ENCODE results near the gene NTSR1.

NTSR1 gene

DNA sequence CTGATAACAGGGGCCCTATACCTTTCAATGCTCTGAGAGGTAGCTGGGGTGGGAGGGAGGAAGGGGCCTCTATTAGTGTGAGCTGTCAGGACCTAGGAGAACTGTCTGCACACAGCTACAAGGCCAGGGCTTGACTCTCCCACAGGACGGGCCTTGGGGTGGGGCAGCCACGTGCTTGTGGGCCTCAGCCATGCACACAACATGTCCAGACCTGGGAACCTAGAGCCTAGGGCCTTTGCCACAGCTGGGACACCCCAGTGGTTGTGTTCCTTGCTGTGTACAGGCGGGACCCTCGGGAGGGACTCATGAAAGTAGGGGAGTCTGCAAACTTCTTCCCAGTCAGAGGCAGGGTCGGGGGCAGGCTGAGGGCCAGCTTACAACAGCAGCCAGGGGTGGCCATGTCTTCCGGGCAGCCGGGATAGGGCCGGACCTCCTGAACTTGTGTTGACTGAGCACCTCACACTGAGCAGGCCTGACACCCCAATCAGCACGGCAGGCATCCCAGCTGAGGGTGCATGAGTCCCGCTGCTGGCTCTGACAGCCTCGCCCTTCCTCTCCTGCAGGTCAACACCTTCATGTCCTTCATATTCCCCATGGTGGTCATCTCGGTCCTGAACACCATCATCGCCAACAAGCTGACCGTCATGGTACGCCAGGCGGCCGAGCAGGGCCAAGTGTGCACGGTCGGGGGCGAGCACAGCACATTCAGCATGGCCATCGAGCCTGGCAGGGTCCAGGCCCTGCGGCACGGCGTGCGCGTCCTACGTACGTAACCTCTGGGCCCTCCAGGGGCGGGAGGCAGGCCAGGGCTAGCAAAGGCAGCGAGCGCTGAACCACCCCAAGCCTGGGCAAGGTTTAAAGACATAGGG, 45.7 kb downstream of the NTSR1 start:
- in situ Hi-C loops (cut with HindIII; ENCODE audit: low sequenced_read_pairs): no loop called here
- no peak overlapping the region for H3K4me3 ChIP-seq (ENCODE audit: low read depth, low read length)
- TF ChIP-seq, protein P1, sequence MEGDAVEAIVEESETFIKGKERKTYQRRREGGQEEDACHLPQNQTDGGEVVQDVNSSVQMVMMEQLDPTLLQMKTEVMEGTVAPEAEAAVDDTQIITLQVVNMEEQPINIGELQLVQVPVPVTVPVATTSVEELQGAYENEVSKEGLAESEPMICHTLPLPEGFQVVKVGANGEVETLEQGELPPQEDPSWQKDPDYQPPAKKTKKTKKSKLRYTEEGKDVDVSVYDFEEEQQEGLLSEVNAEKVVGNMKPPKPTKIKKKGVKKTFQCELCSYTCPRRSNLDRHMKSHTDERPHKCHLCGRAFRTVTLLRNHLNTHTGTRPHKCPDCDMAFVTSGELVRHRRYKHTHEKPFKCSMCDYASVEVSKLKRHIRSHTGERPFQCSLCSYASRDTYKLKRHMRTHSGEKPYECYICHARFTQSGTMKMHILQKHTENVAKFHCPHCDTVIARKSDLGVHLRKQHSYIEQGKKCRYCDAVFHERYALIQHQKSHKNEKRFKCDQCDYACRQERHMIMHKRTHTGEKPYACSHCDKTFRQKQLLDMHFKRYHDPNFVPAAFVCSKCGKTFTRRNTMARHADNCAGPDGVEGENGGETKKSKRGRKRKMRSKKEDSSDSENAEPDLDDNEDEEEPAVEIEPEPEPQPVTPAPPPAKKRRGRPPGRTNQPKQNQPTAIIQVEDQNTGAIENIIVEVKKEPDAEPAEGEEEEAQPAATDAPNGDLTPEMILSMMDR (IDR thresholded peaks at IDR 0.05; ENCODE audit: low read depth, low read length, missing control alignments): no peak
- no peak for DNase-seq (ENCODE audit: low read depth)

DNA sequence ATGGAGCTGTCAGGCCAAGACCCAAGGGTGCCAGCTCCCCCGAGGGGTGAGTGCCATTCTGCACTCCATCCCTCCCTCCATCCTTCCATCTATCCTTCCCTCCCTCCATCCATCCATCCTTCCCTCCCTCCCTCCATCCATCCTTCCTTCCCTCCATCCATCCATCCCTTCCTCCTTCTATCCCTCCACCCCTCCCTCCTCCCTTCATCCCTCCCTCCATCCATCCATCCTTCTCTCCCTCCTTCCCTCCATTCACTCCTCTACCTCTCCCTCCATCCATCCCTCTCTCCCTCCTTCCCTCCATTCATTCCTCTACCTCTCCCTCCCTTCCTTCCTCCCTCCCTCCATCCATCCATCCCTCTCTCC, 46.3 kb downstream of the NTSR1 start:
- no peak overlapping the region for H3K4me3 ChIP-seq (ENCODE audit: low read depth, low read length)
- in situ Hi-C loops (cut with HindIII; ENCODE audit: low sequenced_read_pairs): no loop called here
- DNase-seq (ENCODE audit: low read depth): no peak
- TF ChIP-seq, protein P1 (IDR thresholded peaks at IDR 0.05; ENCODE audit: low read depth, low read length, missing control alignments): no peak

DNA sequence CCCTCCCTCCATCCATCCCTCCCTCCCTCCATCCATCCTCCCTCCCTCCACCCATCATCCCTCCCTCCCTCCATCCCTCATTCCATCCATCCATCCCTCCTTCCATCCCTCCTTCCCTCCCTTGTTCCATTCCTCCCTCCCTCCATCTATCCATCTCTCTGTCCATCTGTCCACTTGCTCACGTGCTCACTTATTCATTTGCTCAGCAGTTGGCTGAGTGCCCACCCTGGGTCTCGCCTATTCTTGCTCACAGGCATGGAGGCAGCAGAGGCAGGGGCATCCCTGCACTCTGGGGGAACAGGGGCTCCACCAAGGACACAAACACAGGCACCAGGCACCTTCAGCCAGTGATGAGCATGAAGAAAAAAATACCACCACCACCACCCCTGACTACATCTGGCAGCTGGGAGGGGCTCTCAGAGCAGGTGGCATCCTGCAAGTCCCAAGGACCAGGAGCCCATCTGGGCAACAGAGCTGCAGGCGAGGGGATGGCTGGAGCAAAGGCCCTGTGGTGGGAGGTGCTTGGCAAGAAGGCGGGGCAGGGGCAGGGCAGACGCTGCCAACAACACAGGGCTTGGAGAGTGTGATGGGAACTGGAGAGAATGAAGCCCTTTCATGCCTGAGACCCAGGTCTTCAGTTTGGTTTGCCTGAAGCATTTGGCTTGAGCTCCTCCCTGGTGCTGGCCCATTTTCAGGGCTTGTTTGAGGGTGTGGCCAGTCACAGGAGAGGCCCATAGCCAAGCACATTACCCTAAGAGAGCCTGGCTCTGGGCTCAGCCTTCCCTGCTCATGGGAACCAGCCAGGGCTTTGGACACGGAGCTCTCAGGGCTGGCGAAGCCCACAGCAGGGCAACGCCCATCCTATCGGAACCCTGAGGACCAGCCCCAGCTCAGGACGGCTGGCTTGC, 47.4 kb downstream of the NTSR1 start:
- in situ Hi-C loops (cut with HindIII; ENCODE audit: low sequenced_read_pairs): no loop called here
- H3K4me3 ChIP-seq (ENCODE audit: low read depth, low read length): no peak overlapping the region
- DNase-seq (ENCODE audit: low read depth): no peak
- TF ChIP-seq, protein P1 (IDR thresholded peaks at IDR 0.05; ENCODE audit: low read depth, low read length, missing control alignments): no peak

DNA sequence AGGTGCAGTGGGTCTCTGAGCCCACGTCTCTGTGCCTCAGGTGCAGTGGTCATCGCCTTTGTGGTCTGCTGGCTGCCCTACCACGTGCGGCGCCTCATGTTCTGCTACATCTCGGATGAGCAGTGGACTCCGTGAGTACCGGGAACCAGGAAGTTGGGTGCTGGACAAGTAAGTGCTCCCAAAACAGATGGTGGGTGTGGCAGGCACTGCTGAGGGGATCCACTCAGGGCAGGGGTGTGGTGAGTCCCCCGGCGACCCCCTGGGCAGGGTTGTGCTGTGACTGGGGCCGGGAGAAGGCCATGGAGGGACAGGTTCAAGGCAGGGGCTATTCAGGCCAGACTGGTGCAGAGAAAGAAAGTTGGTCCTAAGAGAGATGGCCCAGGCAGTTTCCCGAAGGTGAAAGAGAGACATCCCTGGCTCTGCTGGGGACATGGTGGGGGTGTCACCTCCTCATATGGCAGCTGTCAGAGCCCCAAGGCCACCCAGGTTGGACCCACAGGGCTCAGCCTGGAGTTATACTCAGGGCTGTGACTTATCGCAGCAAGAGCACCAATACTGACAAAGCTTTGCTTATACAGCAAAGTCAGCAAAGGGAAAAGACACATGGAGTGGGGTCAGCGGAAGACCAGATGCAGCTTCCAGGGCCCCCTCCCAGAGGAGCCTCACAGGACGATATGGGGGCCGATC, 49.7 kb downstream of the NTSR1 start:
- in situ Hi-C loops (cut with HindIII; ENCODE audit: low sequenced_read_pairs): no loop called here
- DNase-seq (ENCODE audit: low read depth): no peak
- no peak overlapping the region for H3K4me3 ChIP-seq (ENCODE audit: low read depth, low read length)
- TF ChIP-seq, protein P1 (IDR thresholded peaks at IDR 0.05; ENCODE audit: low read depth, low read length, missing control alignments): no peak

DNA sequence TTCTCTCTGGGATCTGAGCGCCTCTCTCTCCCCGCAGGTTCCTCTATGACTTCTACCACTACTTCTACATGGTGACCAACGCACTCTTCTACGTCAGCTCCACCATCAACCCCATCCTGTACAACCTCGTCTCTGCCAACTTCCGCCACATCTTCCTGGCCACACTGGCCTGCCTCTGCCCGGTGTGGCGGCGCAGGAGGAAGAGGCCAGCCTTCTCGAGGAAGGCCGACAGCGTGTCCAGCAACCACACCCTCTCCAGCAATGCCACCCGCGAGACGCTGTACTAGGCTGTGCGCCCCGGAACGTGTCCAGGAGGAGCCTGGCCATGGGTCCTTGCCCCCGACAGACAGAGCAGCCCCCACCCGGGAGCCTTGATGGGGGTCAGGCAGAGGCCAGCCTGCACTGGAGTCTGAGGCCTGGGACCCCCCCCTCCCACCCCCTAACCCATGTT, 51.4 kb downstream of the NTSR1 start:
- in situ Hi-C loops (cut with HindIII; ENCODE audit: low sequenced_read_pairs): no loop called here
- TF ChIP-seq, protein P1 (IDR thresholded peaks at IDR 0.05; ENCODE audit: low read depth, low read length, missing control alignments): no peak
- no peak overlapping the region for H3K4me3 ChIP-seq (ENCODE audit: low read depth, low read length)
- no peak for DNase-seq (ENCODE audit: low read depth)

DNA sequence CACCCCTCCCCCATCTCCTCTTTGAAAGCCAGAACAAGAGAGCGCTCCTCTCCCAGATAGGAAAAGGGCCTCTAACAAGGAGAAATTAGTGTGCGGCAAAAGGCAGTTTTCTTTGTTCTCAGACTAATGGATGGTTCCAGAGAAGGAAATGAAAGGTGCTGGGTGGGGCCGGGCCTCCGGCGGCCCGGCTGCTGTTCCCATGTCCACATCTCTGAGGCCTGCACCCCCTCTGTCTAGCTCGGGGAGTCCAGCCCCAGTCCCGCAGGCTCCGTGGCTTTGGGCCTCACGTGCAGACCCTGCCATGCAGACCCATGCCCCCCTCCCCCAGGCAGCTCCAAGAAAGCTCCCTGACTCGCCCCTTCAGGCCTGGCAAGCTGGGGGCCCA, 51.8 kb downstream of the NTSR1 start:
- no peak for DNase-seq (ENCODE audit: low read depth)
- TF ChIP-seq, protein P1 (IDR thresholded peaks at IDR 0.05; ENCODE audit: low read depth, low read length, missing control alignments): no peak
- in situ Hi-C loops (cut with HindIII; ENCODE audit: low sequenced_read_pairs): no loop called here

More for the DNA sequence above, 51.8 kb downstream of the NTSR1 start:
- no peak overlapping the region for H3K4me3 ChIP-seq (ENCODE audit: low read depth, low read length)
